Stimulated activated naive CD8-positive, alpha-beta T cell treated with anti-CD3 and anti-CD28 coated beads, Interleukin-15, amount 100 ng/mL, for 72 hours (primary cell): ENCODE data around the gene THRB.

Experiments used
- ATAC-seq: fragments of 150-1000 bp; cut with Tn5 transposase; 2 replicates; pipeline ENCODE4 v1.10.0; 2021; ENCODE audit warnings: mild to moderate bottlenecking, moderate library complexity
- DNase-seq, 2 donors: peaks; one replicate each; pipeline ENCODE4 v3.0.0; 2021 to 2022
- H3K27ac Mint-ChIP-seq, 2 donors: one replicate each; pipeline ENCODE4 v1.8.0; 2022; ENCODE audit warnings: mild to moderate bottlenecking in 2 of 2, mixed read lengths in 2 of 2, moderate library complexity in 2 of 2
- H3K27me3 Mint-ChIP-seq: one replicate; pipeline ENCODE4 v1.8.0; 2022; ENCODE audit warnings: mixed read lengths
- H3K4me1 Mint-ChIP-seq: one replicate; pipeline ENCODE4 v1.8.0; 2022; ENCODE audit warnings: mild to moderate bottlenecking, mixed read lengths
- H3K4me3 Mint-ChIP-seq, 2 donors: one replicate each; pipeline ENCODE4 v1.8.0; 2022; ENCODE audit warnings: mild to moderate bottlenecking in 2 of 2, mixed read lengths in 2 of 2, moderate library complexity in 1 of 2
- H3K9me3 Mint-ChIP-seq, 2 donors: one replicate each; pipeline ENCODE4 v1.8.0; 2022; ENCODE audit warnings: mixed read lengths in 2 of 2

THRB gene

GRCh38 chr3:24520976-24521419 is 26.3 kb upstream of the THRB start:
- Mint-ChIP-seq H3K4me3 (peak overlapping the region in 1 of 2 donors; percentile 29), H3K27me3 (peaks cover 50% of the 10 kb centered on the region), H3K4me1 (peaks cover 6% of the 10 kb centered on the region), H3K27ac (no peak overlapping the region), H3K9me3 (no peaks in the 10 kb centered on the region)
- ATAC-seq (no peak), DNase-seq (no peak)

GRCh38 chr3:24520101-24520495 is 25.4 kb upstream of the THRB start:
- peaks cover 50% of the 10 kb centered on the region for H3K27me3 Mint-ChIP-seq
- H3K4me1 Mint-ChIP-seq, result peaks cover 6% of the 10 kb centered on the region
- no peak overlapping the region for H3K4me3 Mint-ChIP-seq
- H3K27ac Mint-ChIP-seq, result no peak overlapping the region
- ATAC-seq (no peak), DNase-seq (no peak)
- no peaks in the 10 kb centered on the region for H3K9me3 Mint-ChIP-seq

- Mint-ChIP-seq H3K4me1 (peaks cover 6% of the 10 kb centered on the region), H3K27me3 (peaks cover 50% of the 10 kb centered on the region), H3K9me3 (no peaks in the 10 kb centered on the region), H3K4me3 (no peak overlapping the region), H3K27ac (no peak overlapping the region)
- DNase-seq (no peak), ATAC-seq (peak; percentile 27)
Observed at GRCh38 chr3:24519368-24520100, 24.9 kb upstream of the THRB start.

- DNase-seq, result no peak
- H3K4me1 Mint-ChIP-seq, result peaks cover 6% of the 10 kb centered on the region
- no peaks in the 10 kb centered on the region for H3K9me3 Mint-ChIP-seq
- H3K27me3 Mint-ChIP-seq, result peaks cover 50% of the 10 kb centered on the region
- H3K27ac Mint-ChIP-seq, result no peak overlapping the region
- H3K4me3 Mint-ChIP-seq, result no peak overlapping the region
- no peak for ATAC-seq
Observed at GRCh38 chr3:24518990-24519367, 24.3 kb upstream of the THRB start.

- ATAC-seq (no peak), DNase-seq (no peak)
- H3K27me3 Mint-ChIP-seq, result peaks cover 8% of the 10 kb centered on the region
- H3K4me1 Mint-ChIP-seq, result no peaks in the 10 kb centered on the region
- H3K27ac Mint-ChIP-seq, result no peak overlapping the region
- H3K4me3 Mint-ChIP-seq, result no peak overlapping the region
- peaks cover 0 to 7% of the 10 kb centered on the region in 2 donors for H3K9me3 Mint-ChIP-seq
Observed at GRCh38 chr3:24514119-24514518, 19.5 kb upstream of the THRB start.

- H3K27ac Mint-ChIP-seq, result no peak overlapping the region
- no peak for ATAC-seq
- H3K4me1 Mint-ChIP-seq, result no peaks in the 10 kb centered on the region
Observed at GRCh38 chr3:24513463-24513862, 18.8 kb upstream of the THRB start.

GRCh38 chr3:24512564-24513197 is 18.0 kb upstream of the THRB start:
- Mint-ChIP-seq H3K4me3 (no peak overlapping the region), H3K4me1 (no peaks in the 10 kb centered on the region), H3K9me3 (peaks cover 0 to 7% of the 10 kb centered on the region in 2 donors), H3K27ac (no peak overlapping the region), H3K27me3 (no peaks in the 10 kb centered on the region)
- no peak for ATAC-seq
- DNase-seq, result no peak

More at GRCh38 chr3:24513463-24513862, 18.8 kb upstream of the THRB start:
- no peak for DNase-seq
- H3K4me3 Mint-ChIP-seq, result no peak overlapping the region
- H3K27me3 Mint-ChIP-seq, result peaks cover 2% of the 10 kb centered on the region
- peaks cover 0 to 7% of the 10 kb centered on the region in 2 donors for H3K9me3 Mint-ChIP-seq

GRCh38 chr3:24510030-24510648 is 15.5 kb upstream of the THRB start:
- Mint-ChIP-seq H3K4me1 (no peaks in the 10 kb centered on the region), H3K9me3 (peaks cover 0 to 7% of the 10 kb centered on the region in 2 donors), H3K27ac (no peak overlapping the region), H3K27me3 (no peaks in the 10 kb centered on the region), H3K4me3 (no peak overlapping the region)
- no peak for ATAC-seq
- no peak for DNase-seq

- peaks cover under 1% of the 10 kb centered on the region for H3K4me1 Mint-ChIP-seq
- DNase-seq (no peak), ATAC-seq (peak; percentile 46)
- H3K9me3 Mint-ChIP-seq, result peaks cover 0 to 9% of the 10 kb centered on the region in 2 donors
- no peaks in the 10 kb centered on the region for H3K27me3 Mint-ChIP-seq
- H3K27ac Mint-ChIP-seq, result no peak overlapping the region
- no peak overlapping the region for H3K4me3 Mint-ChIP-seq
Observed at GRCh38 chr3:24508423-24508839, 13.8 kb upstream of the THRB start.

- Mint-ChIP-seq H3K4me1 (peaks cover 6% of the 10 kb centered on the region), H3K4me3 (no peak overlapping the region)
- ATAC-seq, result no peak
Observed at GRCh38 chr3:24507776-24508422, 13.2 kb upstream of the THRB start.

GRCh38 chr3:24506966-24507775 is 12.5 kb upstream of the THRB start:
- Mint-ChIP-seq H3K27ac (no peak overlapping the region), H3K4me1 (peaks cover 9% of the 10 kb centered on the region), H3K9me3 (peaks cover 0 to 6% of the 10 kb centered on the region in 2 donors), H3K27me3 (no peaks in the 10 kb centered on the region), H3K4me3 (no peak overlapping the region)
- ATAC-seq (no peak), DNase-seq (no peak)

More at GRCh38 chr3:24507776-24508422, 13.2 kb upstream of the THRB start:
- no peak for DNase-seq
- Mint-ChIP-seq H3K9me3 (peaks cover 0 to 6% of the 10 kb centered on the region in 2 donors), H3K27ac (no peak overlapping the region), H3K27me3 (no peaks in the 10 kb centered on the region)

- H3K27me3 Mint-ChIP-seq, result no peaks in the 10 kb centered on the region
- no peak overlapping the region for H3K4me3 Mint-ChIP-seq
- ATAC-seq (no peak), DNase-seq (no peak)
- peaks cover 9% of the 10 kb centered on the region for H3K4me1 Mint-ChIP-seq
- peaks cover 0 to 6% of the 10 kb centered on the region in 2 donors for H3K9me3 Mint-ChIP-seq
- H3K27ac Mint-ChIP-seq, result no peak overlapping the region
Observed at GRCh38 chr3:24505691-24506550, 11.3 kb upstream of the THRB start.

GRCh38 chr3:24504772-24505171 is 10.1 kb upstream of the THRB start:
- peaks cover 0 to 6% of the 10 kb centered on the region in 2 donors for H3K9me3 Mint-ChIP-seq
- no peak for ATAC-seq
- H3K4me1 Mint-ChIP-seq, result peaks cover 9% of the 10 kb centered on the region
- no peak for DNase-seq
- no peak overlapping the region for H3K4me3 Mint-ChIP-seq
- H3K27me3 Mint-ChIP-seq, result no peaks in the 10 kb centered on the region
- H3K27ac Mint-ChIP-seq, result no peak overlapping the region

- peaks cover 9% of the 10 kb centered on the region for H3K4me1 Mint-ChIP-seq
- H3K9me3 Mint-ChIP-seq, result peaks cover 0 to 6% of the 10 kb centered on the region in 2 donors
- no peak overlapping the region for H3K4me3 Mint-ChIP-seq
- DNase-seq (no peak), ATAC-seq (peak; percentile 51)
- H3K27ac Mint-ChIP-seq, result no peak overlapping the region
- H3K27me3 Mint-ChIP-seq, result peaks cover 8% of the 10 kb centered on the region
Observed at GRCh38 chr3:24503616-24504113, 9.0 kb upstream of the THRB start.
